OCI-LY7 (cell line): ENCODE measurements around the gene GTF3C2. TPM values are rescaled to one million over a fixed set of nuclear protein-coding genes. Genes with fewer than 3 reads are reported as not detected.

Source experiments
- BruUV-seq: library from RNA; stranded (reverse); fragments of 400-500 nt; replicated peaks from 2 replicates; lab custom pipeline; 2021; lab: Mats Ljungman, UMichigan
- CTCF ChIA-PET: fragments of 300-600 bp; sonication (Branson Sonifier 250); formaldehyde crosslinking; loops from one replicate; lab custom pipeline; 2022; ENCODE audit warnings: antibody characterized with exemption; ENCODE audit not compliant: unreplicated experiment; lab: Charles Lee
- POLR2A ChIA-PET: fragments of 300-600 bp; sonication (Branson Sonifier 250); formaldehyde crosslinking; loops from one replicate; lab custom pipeline; 2022; ENCODE audit warnings: antibody characterized with exemption; lab: Charles Lee
- DNase-seq: peaks from one replicate; pipeline ENCODE4 v3.0.0-alpha.2; 2015; ENCODE audit warnings: low spot score
- H2AFZ ChIP-seq: fragments of 200-600 bp; sonication (generic), shearing (Covaris generic); 2 replicates; pipeline ENCODE4 v1.6.1; 2014; ENCODE audit warnings: mild to moderate bottlenecking, antibody characterized with exemption, low read length, moderate library complexity
- H3K27ac ChIP-seq: fragments of 200-600 bp; sonication (generic); 2 replicates; pipeline ENCODE4 v1.5.1; 2014; ENCODE audit warnings: mixed run types, low read depth, mild to moderate bottlenecking, moderate library complexity, low read length, inconsistent platforms; ENCODE audit not compliant: poor library complexity, severe bottlenecking
- H3K36me3 ChIP-seq: fragments of 200-600 bp; sonication (generic); 2 replicates; pipeline ENCODE4 v1.6.1; 2014; ENCODE audit warnings: mild to moderate bottlenecking, antibody characterized with exemption, low read length, moderate library complexity, mixed read lengths; ENCODE audit not compliant: insufficient read depth
- H3K4me1 ChIP-seq: fragments of 200-600 bp; sonication (generic); 2 replicates; pipeline ENCODE4 v1.5.1; 2014; ENCODE audit warnings: mild to moderate bottlenecking, low read length; ENCODE audit not compliant: insufficient read depth, poor library complexity, severe bottlenecking
- H3K4me2 ChIP-seq: fragments of 200-600 bp; sonication (generic); 2 replicates; pipeline ENCODE4 v1.6.1; 2014; ENCODE audit warnings: mild to moderate bottlenecking, low read length
- H3K4me3 ChIP-seq: fragments of 200-600 bp; sonication (generic); 2 replicates; pipeline ENCODE4 v1.5.1; 2014; ENCODE audit warnings: mild to moderate bottlenecking, low read depth, low read length; ENCODE audit not compliant: poor library complexity, severe bottlenecking
- H3K79me2 ChIP-seq: fragments of 200-600 bp; sonication (generic); 2 replicates; pipeline ENCODE4 v1.6.1; 2016; ENCODE audit warnings: low read depth, mild to moderate bottlenecking, low read length, moderate library complexity, mixed read lengths; ENCODE audit not compliant: insufficient read depth
- H3K9me2 ChIP-seq: fragments of 200-600 bp; sonication (generic); 2 replicates; pipeline ENCODE4 v1.6.1; 2016; ENCODE audit warnings: mild to moderate bottlenecking, low read length, mixed read lengths; ENCODE audit not compliant: insufficient read depth
- H3K9me3 ChIP-seq: fragments of 200-600 bp; sonication (generic); 2 replicates; pipeline ENCODE4 v1.6.1; 2014; ENCODE audit warnings: mild to moderate bottlenecking, mixed run types, low read length, mixed read lengths
- H4K20me1 ChIP-seq: fragments of 200-600 bp; sonication (generic); 2 replicates; pipeline ENCODE4 v1.6.1; 2014; ENCODE audit warnings: mild to moderate bottlenecking, antibody characterized with exemption, low read length, moderate library complexity, mixed read lengths; ENCODE audit not compliant: insufficient read depth
- EZH2phosphoT487 ChIP-seq: fragments of 200-600 bp; sonication (generic); IDR thresholded peaks from 2 replicates; pipeline ENCODE4 v1.6.1; 2018; ENCODE audit warnings: low read depth, borderline replicate concordance, mild to moderate bottlenecking, mixed run types, antibody characterized with exemption, low read length, moderate library complexity, mixed read lengths
- intact Hi-C: fragments of 100-400 bp; cut with micrococcal nuclease; formaldehyde crosslinking; loops from one replicate; pipeline ENCODE4 v1.10.0; 2022; ENCODE audit not compliant: unreplicated experiment
- total RNA-seq, 2 experiments: library from RNA; depleted of rRNA in 1 of 2; stranded (reverse); fragments of >200 nt in 1 of 2; shearing (Covaris generic) in 1 of 2; gene quantifications; 2 replicates each; pipeline ENCODE4 v1.2.3, GENCODE V29; 2014 to 2022
- TF ChIP-seq, protein P1 (sequence below): fragments of 200-600 bp; sonication (generic); conservative IDR thresholded peaks from 2 replicates; pipeline ENCODE4 v1.5.1; 2014; ENCODE audit warnings: mild to moderate bottlenecking, antibody characterized with exemption, low read length, moderate library complexity, mixed read lengths

GTF3C2 gene
- total RNA-seq, 2 experiments from 2014 or later: 54.2 to 70.3 TPM

DNA sequence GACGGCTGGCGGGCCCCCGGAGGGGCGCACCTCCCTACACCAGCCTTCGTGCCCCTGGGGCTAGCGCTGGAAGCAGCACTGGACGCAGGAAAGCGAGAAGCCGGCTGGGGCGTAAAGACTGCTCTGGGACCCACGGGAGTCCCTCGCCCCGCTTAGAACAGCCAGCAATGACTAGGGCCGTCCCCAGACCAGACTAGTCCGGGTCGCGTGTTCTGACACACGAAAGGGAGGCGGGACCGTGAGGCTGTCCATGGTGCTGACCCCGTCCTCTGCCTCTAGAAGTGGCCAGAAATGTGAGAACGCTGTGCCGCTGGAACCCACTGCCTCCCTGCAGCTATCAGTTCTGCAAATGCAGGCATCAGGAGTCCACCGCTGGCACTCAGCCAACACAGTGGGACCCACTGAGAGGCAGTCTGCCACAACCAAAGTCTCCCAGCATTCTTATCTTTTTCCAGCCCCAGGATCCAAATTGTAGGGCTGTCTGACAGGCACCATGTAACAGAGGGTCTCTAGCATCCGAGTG lies 48.1 kb downstream of the GTF3C2 start, which contains the start of gene UCN:
TSS of gene UCN (minus strand) at position 87 of the 523 bp plus-strand sequence. CDS start 550 bp downstream, outside the sequence.
- Histone ChIP-seq H3K9me2 (no peaks in the 10 kb centered on the region), H2AFZ (no peak within 1 kb of the TSS), H3K4me2 (no peak within 1 kb of the TSS), H3K27ac (no peak within 1 kb of the TSS), H3K36me3 (peaks cover 6% of the 10 kb centered on the region), H3K4me3 (no peak within 1 kb of the TSS), H3K4me1 (peaks cover 5% of the 10 kb centered on the region), H3K9me3 (no peaks in the 10 kb centered on the region), H4K20me1 (no peaks in the 10 kb centered on the region), H3K79me2 (no peaks in the 10 kb centered on the region)
- intact Hi-C loops: no loop called here
- no TSS peak for BruUV-seq
- no peak for DNase-seq
- ChIA-PET CTCF (no interaction called here), POLR2A (interaction anchor here (0.5 kb wide), 1 partner anchor 29 kb away, joined by 3 read pairs; no protein-coding TSS in a partner anchor)
- TF ChIP-seq, protein P1, sequence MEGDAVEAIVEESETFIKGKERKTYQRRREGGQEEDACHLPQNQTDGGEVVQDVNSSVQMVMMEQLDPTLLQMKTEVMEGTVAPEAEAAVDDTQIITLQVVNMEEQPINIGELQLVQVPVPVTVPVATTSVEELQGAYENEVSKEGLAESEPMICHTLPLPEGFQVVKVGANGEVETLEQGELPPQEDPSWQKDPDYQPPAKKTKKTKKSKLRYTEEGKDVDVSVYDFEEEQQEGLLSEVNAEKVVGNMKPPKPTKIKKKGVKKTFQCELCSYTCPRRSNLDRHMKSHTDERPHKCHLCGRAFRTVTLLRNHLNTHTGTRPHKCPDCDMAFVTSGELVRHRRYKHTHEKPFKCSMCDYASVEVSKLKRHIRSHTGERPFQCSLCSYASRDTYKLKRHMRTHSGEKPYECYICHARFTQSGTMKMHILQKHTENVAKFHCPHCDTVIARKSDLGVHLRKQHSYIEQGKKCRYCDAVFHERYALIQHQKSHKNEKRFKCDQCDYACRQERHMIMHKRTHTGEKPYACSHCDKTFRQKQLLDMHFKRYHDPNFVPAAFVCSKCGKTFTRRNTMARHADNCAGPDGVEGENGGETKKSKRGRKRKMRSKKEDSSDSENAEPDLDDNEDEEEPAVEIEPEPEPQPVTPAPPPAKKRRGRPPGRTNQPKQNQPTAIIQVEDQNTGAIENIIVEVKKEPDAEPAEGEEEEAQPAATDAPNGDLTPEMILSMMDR: no peak
- TF ChIP-seq EZH2phosphoT487: no peak

DNA sequence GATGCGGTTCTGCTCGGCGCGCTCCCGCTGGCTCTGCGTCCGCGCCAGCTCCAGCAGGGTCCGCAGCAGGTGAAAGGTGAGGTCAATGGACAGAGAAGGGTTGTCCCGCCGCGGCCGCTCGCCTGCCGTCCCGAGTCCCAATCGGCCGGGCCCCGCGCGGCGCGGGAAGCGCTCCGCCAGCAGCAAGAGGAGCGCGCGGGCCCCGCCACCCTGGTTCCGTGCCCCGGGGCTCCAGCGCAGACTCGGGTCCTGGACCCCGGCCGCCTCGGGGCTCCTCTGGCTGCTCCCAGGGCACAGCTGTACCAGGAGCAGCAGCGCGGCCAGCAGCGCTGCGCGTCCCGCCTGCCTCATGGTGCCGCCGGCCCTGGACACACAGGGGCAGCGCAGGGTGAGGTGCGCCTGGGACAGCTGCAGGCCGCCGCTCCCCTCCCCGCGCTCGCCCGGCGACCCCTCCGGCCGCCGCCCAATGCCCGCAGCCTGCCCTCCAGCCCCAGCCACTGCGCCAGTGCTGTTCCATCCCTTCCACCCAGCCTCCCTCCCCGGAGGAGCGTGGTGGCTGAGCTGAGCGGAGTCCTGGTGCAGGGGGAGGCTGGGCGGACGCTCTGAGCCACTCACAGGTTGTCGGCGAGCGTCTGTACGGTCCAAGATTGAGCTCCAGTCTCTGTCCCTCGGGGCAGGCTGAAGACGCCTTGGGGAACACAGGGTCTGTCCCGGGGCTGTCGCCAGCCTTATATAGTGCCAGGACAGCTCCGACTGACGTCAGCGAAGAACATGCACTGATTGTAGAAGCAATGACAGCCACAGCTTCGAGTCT lies 48.8 kb downstream of the GTF3C2 start:
- Histone ChIP-seq H3K79me2 (no peaks in the 10 kb centered on the region), H3K36me3 (peaks cover 6% of the 10 kb centered on the region), H4K20me1 (no peaks in the 10 kb centered on the region), H3K4me2 (no peak overlapping the region), H3K9me2 (no peaks in the 10 kb centered on the region), H2AFZ (no peak overlapping the region), H3K27ac (no peak overlapping the region), H3K9me3 (no peaks in the 10 kb centered on the region), H3K4me3 (no peak overlapping the region), H3K4me1 (peaks cover 10% of the 10 kb centered on the region)
- no TSS peak for BruUV-seq
- TF ChIP-seq, protein P1: no peak
- TF ChIP-seq EZH2phosphoT487: no peak
- no peak for DNase-seq
- CTCF ChIA-PET: no interaction called here
- intact Hi-C loops: no loop called here
- POLR2A ChIA-PET: interaction anchor here (0.5 kb wide), 1 partner anchor 28 kb away, joined by 3 read pairs; no protein-coding TSS in a partner anchor

DNA sequence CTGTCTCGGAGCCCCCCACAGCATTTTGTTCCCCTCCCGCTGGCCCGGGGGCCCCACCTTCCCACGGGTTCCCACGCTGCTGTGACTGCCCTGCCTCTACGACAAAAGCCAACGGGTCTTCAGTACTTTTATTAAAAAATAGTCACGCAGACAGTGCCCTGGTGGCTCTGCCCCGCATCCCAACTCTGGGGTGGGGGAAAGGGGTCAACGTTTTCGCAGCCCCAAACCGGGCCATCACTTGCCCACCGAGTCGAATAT lies 49.3 kb downstream of the GTF3C2 start:
- H3K9me3 ChIP-seq: no peaks in the 10 kb centered on the region
- no peaks in the 10 kb centered on the region for H4K20me1 ChIP-seq
- DNase-seq: no peak
- H3K27ac ChIP-seq: no peak overlapping the region
- intact Hi-C loops: no loop called here
- H2AFZ ChIP-seq: no peak overlapping the region
- BruUV-seq: no TSS peak
- H3K4me3 ChIP-seq: no peak overlapping the region
- no peak overlapping the region for H3K4me2 ChIP-seq
- no peaks in the 10 kb centered on the region for H3K9me2 ChIP-seq
- TF ChIP-seq EZH2phosphoT487: no peak
- TF ChIP-seq, protein P1: no peak
- ChIA-PET CTCF (no interaction called here), POLR2A (no interaction called here)
- H3K36me3 ChIP-seq: peaks cover 6% of the 10 kb centered on the region
- no peaks in the 10 kb centered on the region for H3K79me2 ChIP-seq
- peaks cover 14% of the 10 kb centered on the region for H3K4me1 ChIP-seq
